Mucosa of descending colon (tissue), 3 donors: Measurements from ENCODE around the gene ACD. TPM values are rescaled to one million over a fixed set of nuclear protein-coding genes. Genes with fewer than 3 reads are reported as not detected.

ENCODE experiments used
- ATAC-seq: fragments of 200-7000 bp; cut with Tn5 transposase; one replicate; pipeline ENCODE4 v1.9.1; 2020; ENCODE audit warnings: mild to moderate bottlenecking, moderate library complexity
- DNase-seq, 3 donors: peaks; one replicate each; pipeline ENCODE4 v3.0.0-alpha.2; 2020
- H3K36me3 ChIP-seq: fragments of 200-600 bp; one replicate; pipeline ENCODE4 v1.8.0; 2021; ENCODE audit warnings: low read depth, mild to moderate bottlenecking
- H3K4me1 ChIP-seq: fragments of 200-600 bp; one replicate; pipeline ENCODE4 v1.8.0; 2021; ENCODE audit warnings: low read depth, mild to moderate bottlenecking
- H3K4me3 ChIP-seq: fragments of 200-600 bp; one replicate; pipeline ENCODE4 v1.8.0; 2021; ENCODE audit warnings: mild to moderate bottlenecking
- H3K9me3 ChIP-seq: fragments of 200-600 bp; one replicate; pipeline ENCODE4 v1.8.0; 2021; ENCODE audit warnings: mild to moderate bottlenecking
- intact Hi-C, 2 donors: fragments of 100-400 bp; cut with DNase I in 1 of 2; cut with micrococcal nuclease in 1 of 2; formaldehyde crosslinking; loops; one replicate each; pipeline versions ENCODE4 v1.11.0 to v1.11.1; 2022; cut with DNase I, micrococcal nuclease
- total RNA-seq, 3 donors: library from RNA; stranded (reverse); fragmentation: NEBNext Ultra II Directional in 2 of 3; extraction: Animal tissue kit (Norgen Biotek cat#: 25700) in 2 of 3; gene quantifications; one replicate each; pipeline versions ENCODE4 v1.2.1 to v1.2.4, GENCODE V29; 2021 to 2023
- TF ChIP-seq, protein P1 (sequence below): fragments of 200-600 bp; IDR thresholded peaks from one replicate; pipeline ENCODE4 v1.8.0; 2022; ENCODE audit warnings: antibody characterized with exemption, mild to moderate bottlenecking
- donor health status: DM: no; HTN: no; CAD: no; lungs with moderate emphysema.
- donor health status: DM: no; HTN: no; CAD: no.
- donor health status: DM: no; HTN: yes; CAD: no.

ACD gene
- total RNA-seq, 3 donors from 2014 or later, result 8.9 to 17.1 (median 11.5) TPM

DNA sequence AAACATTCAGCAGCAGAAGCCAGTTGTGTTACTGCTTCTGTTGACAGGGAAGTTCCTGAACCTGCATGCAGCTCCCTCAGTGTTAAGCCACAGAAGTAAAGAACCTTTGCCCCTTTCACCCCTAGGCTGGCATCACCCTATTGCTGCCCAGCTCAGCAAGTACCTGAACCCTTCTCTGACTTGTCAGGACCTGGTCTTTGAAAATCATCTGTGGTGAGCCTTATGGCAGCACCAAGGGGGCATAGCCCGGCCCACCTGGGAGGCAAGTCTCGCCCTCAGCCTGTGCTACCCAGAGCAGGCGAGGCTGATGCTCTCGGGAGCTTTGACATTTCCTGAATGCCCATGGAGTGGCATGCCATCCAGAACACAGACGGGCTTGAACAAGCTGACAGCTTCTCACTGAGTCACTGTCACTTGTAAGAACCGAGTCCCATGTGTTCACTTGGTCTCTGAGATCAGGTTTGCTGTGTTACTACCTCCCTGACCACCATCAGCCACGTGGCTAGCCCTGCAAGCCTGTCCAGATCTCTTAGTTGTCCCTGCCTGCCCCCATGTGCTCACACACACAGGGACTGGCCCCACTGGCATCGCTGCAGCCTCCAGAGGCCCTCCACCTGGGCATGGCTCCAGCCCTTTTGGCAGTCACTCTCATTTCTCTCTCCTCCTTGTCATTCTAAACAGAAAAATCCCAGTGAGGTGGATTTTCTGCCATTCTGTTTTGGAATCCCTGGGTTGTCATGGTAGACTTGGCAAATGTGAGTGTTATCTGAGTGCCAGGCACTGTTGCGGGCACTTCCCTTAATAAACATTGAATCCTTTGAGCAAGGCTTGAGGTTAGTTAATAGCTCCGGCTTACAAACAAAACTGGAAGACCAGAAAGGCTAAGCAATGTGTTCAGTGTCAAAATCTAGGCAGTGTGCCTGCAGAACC is 18.0 kb downstream of the ACD start:
- no peak for ATAC-seq

DNA sequence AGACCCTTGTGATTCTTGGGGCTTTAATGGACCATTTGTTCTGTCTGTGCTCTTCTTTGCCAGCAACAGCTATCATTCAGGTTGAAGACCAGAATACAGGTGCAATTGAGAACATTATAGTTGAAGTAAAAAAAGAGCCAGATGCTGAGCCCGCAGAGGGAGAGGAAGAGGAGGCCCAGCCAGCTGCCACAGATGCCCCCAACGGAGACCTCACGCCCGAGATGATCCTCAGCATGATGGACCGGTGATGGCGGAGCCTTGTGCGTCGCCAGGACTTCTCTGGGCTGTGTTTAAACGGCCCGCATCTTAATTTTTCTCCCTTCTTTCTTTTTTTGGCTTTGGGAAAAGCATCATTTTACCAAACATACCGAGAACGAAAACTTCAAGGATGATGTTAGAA is 22.4 kb downstream of the ACD start:
- Histone ChIP-seq H3K4me3 (no peak overlapping the region), H3K36me3 (no peaks in the 10 kb centered on the region), H3K4me1 (no peaks in the 10 kb centered on the region), H3K9me3 (no peaks in the 10 kb centered on the region)
- intact Hi-C loops, result no loop called here
- no peak for DNase-seq
- TF ChIP-seq, protein P1, sequence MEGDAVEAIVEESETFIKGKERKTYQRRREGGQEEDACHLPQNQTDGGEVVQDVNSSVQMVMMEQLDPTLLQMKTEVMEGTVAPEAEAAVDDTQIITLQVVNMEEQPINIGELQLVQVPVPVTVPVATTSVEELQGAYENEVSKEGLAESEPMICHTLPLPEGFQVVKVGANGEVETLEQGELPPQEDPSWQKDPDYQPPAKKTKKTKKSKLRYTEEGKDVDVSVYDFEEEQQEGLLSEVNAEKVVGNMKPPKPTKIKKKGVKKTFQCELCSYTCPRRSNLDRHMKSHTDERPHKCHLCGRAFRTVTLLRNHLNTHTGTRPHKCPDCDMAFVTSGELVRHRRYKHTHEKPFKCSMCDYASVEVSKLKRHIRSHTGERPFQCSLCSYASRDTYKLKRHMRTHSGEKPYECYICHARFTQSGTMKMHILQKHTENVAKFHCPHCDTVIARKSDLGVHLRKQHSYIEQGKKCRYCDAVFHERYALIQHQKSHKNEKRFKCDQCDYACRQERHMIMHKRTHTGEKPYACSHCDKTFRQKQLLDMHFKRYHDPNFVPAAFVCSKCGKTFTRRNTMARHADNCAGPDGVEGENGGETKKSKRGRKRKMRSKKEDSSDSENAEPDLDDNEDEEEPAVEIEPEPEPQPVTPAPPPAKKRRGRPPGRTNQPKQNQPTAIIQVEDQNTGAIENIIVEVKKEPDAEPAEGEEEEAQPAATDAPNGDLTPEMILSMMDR, result no peak
- ATAC-seq, result no peak

More for the DNA sequence above, 18.0 kb downstream of the ACD start:
- H3K4me1 ChIP-seq, result peaks cover 2% of the 10 kb centered on the region
- DNase-seq, result no peak
- H3K36me3 ChIP-seq, result no peaks in the 10 kb centered on the region
- TF ChIP-seq, protein P1, result no peak
- no peaks in the 10 kb centered on the region for H3K9me3 ChIP-seq
- H3K4me3 ChIP-seq, result no peak overlapping the region
- intact Hi-C loops, result no loop called here

DNA sequence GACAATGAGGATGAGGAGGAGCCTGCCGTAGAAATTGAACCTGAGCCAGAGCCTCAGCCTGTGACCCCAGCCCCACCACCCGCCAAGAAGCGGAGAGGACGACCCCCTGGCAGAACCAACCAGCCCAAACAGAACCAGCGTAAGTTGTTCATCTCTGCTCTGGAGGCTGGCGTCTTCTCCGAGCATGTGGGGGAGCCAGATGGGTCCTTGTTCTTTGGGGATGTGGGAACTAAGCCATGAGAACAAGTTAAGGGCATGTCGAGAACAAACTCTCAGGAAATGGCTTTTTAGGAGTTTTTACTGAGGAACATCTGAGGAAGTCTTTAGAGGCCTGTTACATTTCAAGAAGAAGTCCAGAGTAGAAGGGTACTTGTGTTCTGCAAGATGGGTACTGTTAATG is 23.3 kb downstream of the ACD start:
- ATAC-seq (no peak), DNase-seq (no peak)
- intact Hi-C loops, result no loop called here
- no peaks in the 10 kb centered on the region for H3K4me1 ChIP-seq
- no peak overlapping the region for H3K4me3 ChIP-seq
- no peaks in the 10 kb centered on the region for H3K9me3 ChIP-seq
- TF ChIP-seq, protein P1, result no peak
- no peaks in the 10 kb centered on the region for H3K36me3 ChIP-seq

DNA sequence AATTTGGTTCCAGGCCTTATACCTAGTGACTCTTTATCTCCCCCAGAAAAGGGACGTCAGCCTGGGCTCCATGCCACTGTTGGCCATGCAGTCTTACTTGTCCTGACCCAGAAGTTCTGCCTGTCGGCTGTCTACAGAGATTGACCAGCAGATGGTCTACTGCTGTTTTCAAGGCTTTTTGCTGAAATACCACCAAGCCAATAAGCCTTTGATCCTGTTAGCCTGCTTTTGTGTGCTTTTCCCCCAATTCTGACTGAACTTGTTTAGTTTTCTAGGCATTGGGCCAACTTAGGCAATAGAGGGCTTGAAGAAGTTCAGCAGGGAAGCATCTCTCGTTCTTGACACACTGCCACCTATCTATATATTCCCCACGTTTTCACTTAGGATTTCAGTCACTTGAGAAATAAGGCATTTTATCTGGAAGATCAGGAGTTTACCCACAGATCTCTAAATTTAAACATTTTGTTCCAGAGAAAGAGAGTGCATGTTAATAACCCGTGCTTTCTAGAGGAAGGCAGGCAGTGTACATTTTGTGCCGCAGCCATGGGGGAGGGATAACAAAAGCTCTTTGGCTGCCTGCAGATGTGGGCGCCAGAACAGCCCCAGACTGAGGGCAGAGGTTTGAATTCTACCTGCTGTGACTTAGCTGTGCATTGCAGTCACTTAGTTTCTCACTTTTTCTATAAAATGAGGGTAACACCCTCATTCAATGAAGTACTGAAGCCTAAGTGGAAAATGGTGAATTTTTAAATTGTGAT is 27.5 kb downstream of the ACD start:
- DNase-seq (no peak), ATAC-seq (no peak)
- H3K9me3 ChIP-seq, result no peaks in the 10 kb centered on the region
- H3K4me1 ChIP-seq, result no peaks in the 10 kb centered on the region
- H3K4me3 ChIP-seq, result no peak overlapping the region
- TF ChIP-seq, protein P1, result no peak
- no peaks in the 10 kb centered on the region for H3K36me3 ChIP-seq
- intact Hi-C loops, result no loop called here

DNA sequence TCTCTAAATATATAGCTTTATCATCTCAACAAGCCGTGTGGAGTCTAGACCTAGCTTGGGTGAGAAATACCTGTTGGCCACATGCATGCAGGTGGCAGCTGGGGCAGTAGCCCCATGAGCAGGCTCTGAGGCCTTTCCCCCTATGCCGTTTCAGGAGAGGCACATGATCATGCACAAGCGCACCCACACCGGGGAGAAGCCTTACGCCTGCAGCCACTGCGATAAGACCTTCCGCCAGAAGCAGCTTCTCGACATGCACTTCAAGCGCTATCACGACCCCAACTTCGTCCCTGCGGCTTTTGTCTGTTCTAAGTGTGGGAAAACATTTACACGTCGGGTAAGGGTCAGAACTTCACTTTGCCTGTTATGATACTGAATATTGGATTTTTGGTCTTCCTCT is 31.8 kb downstream of the ACD start:
- peaks cover 7% of the 10 kb centered on the region for H3K36me3 ChIP-seq
- no peak for ATAC-seq
- intact Hi-C loops, result no loop called here

More for the DNA sequence above, 31.8 kb downstream of the ACD start:
- H3K9me3 ChIP-seq, result no peaks in the 10 kb centered on the region
- TF ChIP-seq, protein P1, result no peak
- no peak for DNase-seq
- no peak overlapping the region for H3K4me3 ChIP-seq
- no peaks in the 10 kb centered on the region for H3K4me1 ChIP-seq
